Neural cell (in vitro differentiated cells): ENCODE results near the gene FRMD4A. TPM values are rescaled to one million over a fixed set of nuclear protein-coding genes. Genes with fewer than 3 reads are reported as not detected.

ENCODE experiments used
- H2AFZ ChIP-seq: fragments of 200-600, 300-800 bp; sonication (generic), shearing (Covaris generic); 2 replicates; pipeline ENCODE4 v1.6.0; 2014; ENCODE audit warnings: low read depth, mild to moderate bottlenecking, antibody characterized with exemption, low read length, moderate library complexity
- H3F3A ChIP-seq: fragments of 200-600 bp; shearing (Covaris generic); 2 replicates; pipeline ENCODE4 v1.6.1; 2016; ENCODE audit warnings: mild to moderate bottlenecking, moderate library complexity, mixed read lengths, antibody characterized with exemption, low read length; ENCODE audit not compliant: insufficient read depth, poor library complexity, severe bottlenecking
- H3K27ac ChIP-seq: fragments of 200-600, 300-800 bp; sonication (generic), shearing (Covaris generic); 2 replicates; pipeline ENCODE4 v1.5.1; 2014; ENCODE audit warnings: mild to moderate bottlenecking, low read length, moderate library complexity
- H3K27me3 ChIP-seq: fragments of 300-800, 200-600 bp; sonication (generic), shearing (Covaris generic); 2 replicates; pipeline ENCODE4 v1.6.0; 2014; ENCODE audit warnings: mild to moderate bottlenecking, low read depth, low read length, moderate library complexity; ENCODE audit not compliant: insufficient read depth
- H3K36me3 ChIP-seq: fragments of 300-800, 200-600 bp; sonication (generic), shearing (Covaris generic); 2 replicates; pipeline ENCODE4 v1.5.1; 2014; ENCODE audit warnings: mild to moderate bottlenecking, antibody characterized with exemption, low read length, moderate library complexity; ENCODE audit not compliant: insufficient read depth
- H3K4me2 ChIP-seq: fragments of 300-800, 200-600 bp; sonication (generic), shearing (Covaris generic); 2 replicates; pipeline ENCODE4 v1.6.0; 2014; ENCODE audit warnings: mild to moderate bottlenecking, low read length
- H3K4me3 ChIP-seq: fragments of 300-800, 200-600 bp; sonication (generic), shearing (Covaris generic); 2 replicates; pipeline ENCODE4 v1.5.1; 2014; ENCODE audit warnings: mild to moderate bottlenecking, low read length, moderate library complexity
- H3K79me2 ChIP-seq: fragments of 200-600 bp; shearing (Covaris generic); replicated peaks from 2 replicates; pipeline ENCODE4 v1.6.0; 2014; ENCODE audit warnings: mild to moderate bottlenecking, low read length, moderate library complexity; ENCODE audit not compliant: insufficient read depth
- H3K9ac ChIP-seq: fragments of 300-800, 200-600 bp; sonication (generic), shearing (Covaris generic); 2 replicates; pipeline ENCODE4 v1.6.1; 2016; ENCODE audit warnings: mild to moderate bottlenecking, low read length, mixed read lengths
- H3K9me2 ChIP-seq: fragments of 200-600 bp; shearing (Covaris generic); 2 replicates; pipeline ENCODE4 v1.6.1; 2016; ENCODE audit warnings: mild to moderate bottlenecking, low read length, mixed read lengths; ENCODE audit not compliant: insufficient read depth
- H3K9me3 ChIP-seq: fragments of 200-600, 300-800 bp; sonication (generic), shearing (Covaris generic); 2 replicates; pipeline ENCODE4 v1.6.1; 2016; ENCODE audit warnings: mild to moderate bottlenecking, mixed run types, low read length, moderate library complexity, mixed read lengths
- H4K20me1 ChIP-seq: fragments of 200-600 bp; shearing (Covaris generic); 2 replicates; pipeline ENCODE4 v1.6.1; 2016; ENCODE audit warnings: mild to moderate bottlenecking, mixed run types; ENCODE audit not compliant: insufficient read depth
- CTCF ChIP-seq: fragments of 450-650 bp; IDR thresholded peaks from 2 replicates; pipeline ENCODE4 v1.5.1; 2014; ENCODE audit warnings: antibody characterized with exemption, mild to moderate bottlenecking, moderate library complexity; ENCODE audit not compliant: poor library complexity, severe bottlenecking
- EP300 ChIP-seq: fragments of 450-650 bp; conservative IDR thresholded peaks from 2 replicates; pipeline ENCODE4 v1.6.1; 2014; ENCODE audit warnings: antibody characterized with exemption, mild to moderate bottlenecking, moderate library complexity; ENCODE audit not compliant: poor library complexity, severe bottlenecking
- EZH2 ChIP-seq: fragments of 200-600, 300-800 bp; shearing (Covaris generic), sonication (generic); IDR thresholded peaks from 2 replicates; pipeline ENCODE4 v1.6.1; 2014; ENCODE audit warnings: antibody characterized with exemption, low read length, borderline replicate concordance, mild to moderate bottlenecking; ENCODE audit not compliant: insufficient read depth, poor library complexity, severe bottlenecking
- MXI1 ChIP-seq: fragments of 450-650 bp; conservative IDR thresholded peaks from 2 replicates; pipeline ENCODE4 v1.6.1; 2014; ENCODE audit warnings: antibody characterized with exemption, mild to moderate bottlenecking; ENCODE audit not compliant: poor library complexity, severe bottlenecking
- POLR2AphosphoS5 ChIP-seq: IDR thresholded peaks from 2 replicates; pipeline ENCODE4 v1.6.1; 2012
- RAD21 ChIP-seq: fragments of 450-650 bp; conservative IDR thresholded peaks from 2 replicates; pipeline ENCODE4 v1.6.1; 2014; ENCODE audit warnings: antibody characterized with exemption, mild to moderate bottlenecking, moderate library complexity
- REST ChIP-seq: IDR thresholded peaks from 2 replicates; pipeline ENCODE4 v1.6.1; 2012; ENCODE audit warnings: borderline replicate concordance
- SMC3 ChIP-seq: fragments of 450-650 bp; conservative IDR thresholded peaks from 2 replicates; pipeline ENCODE4 v1.6.1; 2014; ENCODE audit warnings: antibody characterized with exemption, mild to moderate bottlenecking, moderate library complexity; ENCODE audit not compliant: poor library complexity
- TAF1 ChIP-seq: IDR thresholded peaks from 2 replicates; pipeline ENCODE4 v1.6.1; 2012; ENCODE audit warnings: low read depth
- polyA plus RNA-seq: library from polyadenylated mRNA; depleted of rRNA; stranded (reverse); fragments of >200 nt; gene quantifications from 2 replicates; pipeline ENCODE4 v1.2.3, GENCODE V29; 2014

FRMD4A gene
- polyA plus RNA-seq, 1 donor from 2014 or later = 36.5 TPM

- no peaks in the 10 kb centered on the region for H3K9me3 ChIP-seq
- H3K9me2 ChIP-seq = no peaks in the 10 kb centered on the region
- H3K9ac ChIP-seq = no peak overlapping the region
- H2AFZ ChIP-seq = no peak overlapping the region
- TF ChIP-seq SMC3 (no peak), RAD21 (no peak), EP300 (no peak), POLR2AphosphoS5 (no peak), MXI1 (no peak), TAF1 (no peak), REST (no peak), EZH2 (no peak), CTCF (no peak)
- no peak overlapping the region for H3K4me2 ChIP-seq
- no peaks in the 10 kb centered on the region for H3K27me3 ChIP-seq
- H3F3A ChIP-seq = no peaks in the 10 kb centered on the region
- no peaks in the 10 kb centered on the region for H3K79me2 ChIP-seq
- H4K20me1 ChIP-seq = no peaks in the 10 kb centered on the region
- no peak overlapping the region for H3K27ac ChIP-seq
- H3K36me3 ChIP-seq = no peaks in the 10 kb centered on the region
- no peak overlapping the region for H3K4me3 ChIP-seq
Measured at GRCh38 chr10:13869295-13869664, 461.4 kb downstream of the FRMD4A start.

- H3K36me3 ChIP-seq = no peaks in the 10 kb centered on the region
- H3K4me2 ChIP-seq = no peak overlapping the region
- H3K27me3 ChIP-seq = no peaks in the 10 kb centered on the region
- no peak overlapping the region for H3K4me3 ChIP-seq
- no peaks in the 10 kb centered on the region for H4K20me1 ChIP-seq
- no peak overlapping the region for H3K9ac ChIP-seq
- no peaks in the 10 kb centered on the region for H3K9me2 ChIP-seq
- H3K27ac ChIP-seq = no peak overlapping the region
- no peaks in the 10 kb centered on the region for H3K79me2 ChIP-seq
- no peak overlapping the region for H2AFZ ChIP-seq
- no peaks in the 10 kb centered on the region for H3K9me3 ChIP-seq
- no peak for TF ChIP-seq TAF1
- TF ChIP-seq REST = no peak
- TF ChIP-seq EP300 = no peak
- TF ChIP-seq RAD21 = no peak
- TF ChIP-seq EZH2 = no peak
- TF ChIP-seq MXI1 = no peak
- no peak for TF ChIP-seq CTCF
- TF ChIP-seq POLR2AphosphoS5 = no peak
- TF ChIP-seq SMC3 = no peak
- H3F3A ChIP-seq = no peaks in the 10 kb centered on the region
Measured at GRCh38 chr10:13868528-13869294, 462.0 kb downstream of the FRMD4A start.
